GM21723 (cell line): ENCODE results near the gene SVOPL.

Source experiments
- ATAC-seq: cut with Tn5 transposase; IDR thresholded peaks from one replicate; pipeline ENCODE4 v1.9.1; 2021; ENCODE audit warnings: mild to moderate bottlenecking, moderate library complexity; ENCODE audit not compliant: unreplicated experiment

The SVOPL gene

GRCh38 chr7:138662076-138662990 is 38.8 kb downstream of the SVOPL start:
- ATAC-seq, result no peak

GRCh38 chr7:138661069-138661635 is 40.0 kb downstream of the SVOPL start:
- ATAC-seq, result no peak

GRCh38 chr7:138658889-138659288 is 42.3 kb downstream of the SVOPL start:
- no peak for ATAC-seq

- no peak for ATAC-seq
These were observed 43.2 kb downstream of the SVOPL start for GRCh38 chr7:138657854-138658386.

- ATAC-seq, result no peak
These were observed 44.2 kb downstream of the SVOPL start for GRCh38 chr7:138656952-138657351.

GRCh38 chr7:138654616-138655015 is 46.5 kb downstream of the SVOPL start:
- ATAC-seq, result no peak

- no peak for ATAC-seq
These were observed 51.7 kb downstream of the SVOPL start for GRCh38 chr7:138649506-138649905.

- no peak for ATAC-seq
These were observed 55.9 kb downstream of the SVOPL start for GRCh38 chr7:138645284-138645683.

- no peak for ATAC-seq
These were observed 68.1 kb downstream of the SVOPL start for GRCh38 chr7:138632826-138633602.

- no peak for ATAC-seq
These were observed 68.8 kb downstream of the SVOPL start for GRCh38 chr7:138632384-138632783.

- ATAC-seq, result no peak
These were observed 71.0 kb downstream of the SVOPL start for GRCh38 chr7:138630059-138630610.

- ATAC-seq, result no peak
These were observed 73.8 kb downstream of the SVOPL start for GRCh38 chr7:138627361-138627760.

- ATAC-seq, result no peak
These were observed 74.3 kb downstream of the SVOPL start for GRCh38 chr7:138626846-138627245.

GRCh38 chr7:138625849-138626230 is 75.3 kb downstream of the SVOPL start:
- no peak for ATAC-seq

GRCh38 chr7:138625084-138625848 is 75.9 kb downstream of the SVOPL start:
- no peak for ATAC-seq

GRCh38 chr7:138622841-138623240 is 78.3 kb downstream of the SVOPL start:
- no peak for ATAC-seq

- no peak for ATAC-seq
These were observed 82.2 kb downstream of the SVOPL start for GRCh38 chr7:138618933-138619332.

GRCh38 chr7:138618506-138618905 is 82.7 kb downstream of the SVOPL start:
- ATAC-seq, result no peak

- ATAC-seq, result no peak
These were observed 85.1 kb downstream of the SVOPL start for GRCh38 chr7:138616085-138616484.

- no peak for ATAC-seq
These were observed 87.5 kb downstream of the SVOPL start for GRCh38 chr7:138613630-138614029.
